AG09309 (cell line): ENCODE measurements around the gene UQCC2.

Experiments
- DNase-seq: peaks from one replicate; pipeline ENCODE4 v3.0.0-alpha.2; 2010; ENCODE audit warnings: low read depth
- H3K4me3 ChIP-seq: 2 replicates; pipeline ENCODE4 v1.5.1; 2011; ENCODE audit warnings: mild to moderate bottlenecking, low read depth, low read length, moderate library complexity; ENCODE audit not compliant: control insufficient read depth
- CTCF ChIP-seq: IDR thresholded peaks from 2 replicates; pipeline ENCODE4 v1.5.1; 2011; ENCODE audit warnings: mild to moderate bottlenecking, low read depth, low read length, inconsistent platforms; ENCODE audit not compliant: insufficient read depth, control insufficient read depth; ENCODE audit errors: missing control alignments

The UQCC2 gene

DNA sequence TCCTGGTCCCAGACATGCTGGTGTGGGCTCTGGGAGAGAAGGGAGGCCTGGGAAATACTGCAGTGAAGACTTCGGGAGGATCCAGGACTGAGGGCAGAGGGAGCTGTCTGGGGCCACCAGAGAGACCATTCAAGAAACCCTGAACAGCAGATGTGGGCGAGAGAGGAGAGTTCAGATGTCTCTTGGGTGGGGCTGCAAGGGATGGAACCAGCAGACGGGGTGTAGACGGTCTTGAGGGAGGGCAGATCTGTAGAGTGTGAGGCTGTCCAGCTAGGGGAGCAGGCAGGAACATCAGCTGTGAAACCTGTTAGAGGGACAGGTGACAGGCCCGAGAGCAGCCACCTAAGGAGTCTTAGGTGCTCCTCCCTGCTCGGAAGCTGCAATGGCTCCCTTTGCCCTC is 51.5 kb downstream of the UQCC2 start:
- H3K4me3 ChIP-seq = no peak overlapping the region
- no peak for TF ChIP-seq CTCF
- DNase-seq = no peak

DNA sequence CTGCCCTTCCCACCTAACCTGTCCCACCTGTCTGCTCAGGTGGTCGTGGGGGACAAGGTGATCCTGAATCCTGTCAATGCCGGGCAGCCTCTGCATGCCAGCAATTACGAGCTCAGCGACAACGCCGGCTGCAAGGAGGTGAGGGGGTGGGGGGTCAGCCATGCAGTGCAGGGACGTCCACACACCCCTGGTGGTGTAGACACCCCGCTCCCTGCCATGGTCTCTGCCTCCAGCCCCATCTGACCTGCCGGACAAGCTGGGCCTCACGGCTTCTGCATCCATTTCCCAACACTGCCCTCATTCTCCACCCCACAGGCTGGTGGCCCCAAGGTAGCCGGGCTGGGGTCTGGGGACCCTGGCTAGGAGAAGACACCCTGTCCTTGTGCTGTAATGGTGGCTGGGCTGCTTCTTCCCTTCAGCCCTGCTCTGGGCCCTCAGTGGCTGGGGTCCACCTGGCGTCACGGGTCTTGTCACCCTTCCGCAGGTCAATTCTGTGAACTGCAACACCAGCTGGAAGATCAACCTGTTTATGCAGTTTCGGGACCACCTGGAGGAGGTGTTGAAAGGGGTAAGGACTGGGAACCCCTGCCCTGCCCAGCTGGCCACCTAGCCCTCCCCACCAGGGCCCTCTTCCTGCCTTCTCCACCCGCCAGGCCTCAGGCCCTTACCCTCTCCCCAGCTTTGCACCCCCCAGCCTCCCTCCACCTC is 52.4 kb downstream of the UQCC2 start:
- TF ChIP-seq CTCF = no peak

GRCh38 chr6:33656844-33657243 is 54.7 kb downstream of the UQCC2 start:
- TF ChIP-seq CTCF = no peak
- no peak overlapping the region for H3K4me3 ChIP-seq
- no peak for DNase-seq

More for the DNA sequence above, 52.4 kb downstream of the UQCC2 start:
- no peak overlapping the region for H3K4me3 ChIP-seq
- DNase-seq = no peak

GRCh38 chr6:33654831-33655554 is 56.5 kb downstream of the UQCC2 start:
- no peak for TF ChIP-seq CTCF
- no peak for DNase-seq

DNA sequence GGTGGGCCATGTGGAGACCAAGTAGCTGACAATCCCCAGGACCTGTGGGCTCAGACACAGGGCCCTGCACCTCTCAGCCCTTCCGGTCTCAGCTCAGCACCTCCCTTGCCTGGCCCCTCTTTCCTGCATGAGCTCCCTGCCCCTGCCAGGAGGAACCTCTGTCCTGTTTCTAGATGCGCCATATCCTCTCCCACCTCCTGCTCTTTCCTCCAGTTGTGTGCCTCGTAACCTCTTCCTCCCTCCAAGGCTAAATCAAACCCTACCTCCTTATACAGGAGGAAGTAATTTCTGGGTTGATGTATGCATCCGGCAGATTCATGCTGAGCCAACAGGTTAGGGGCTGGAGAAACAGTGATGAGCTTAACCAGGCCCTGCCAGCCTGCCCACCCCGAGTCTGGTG is 59.5 kb downstream of the UQCC2 start:
- TF ChIP-seq CTCF = no peak
- no peak for DNase-seq
- H3K4me3 ChIP-seq = no peak overlapping the region

More at GRCh38 chr6:33654831-33655554, 56.5 kb downstream of the UQCC2 start:
- no peak overlapping the region for H3K4me3 ChIP-seq

GRCh38 chr6:33651403-33651802 is 60.1 kb downstream of the UQCC2 start:
- no peak for TF ChIP-seq CTCF
- H3K4me3 ChIP-seq = no peak overlapping the region
- no peak for DNase-seq
